Inflammatory macrophage treated with lipopolysaccharide for 4 hours (primary cell): ENCODE results near the gene CITED4.
A peak's percentile ranks its signal among the peaks of the same experiment; 100 is the strongest.

Experiments
- DNase-seq: peaks from one replicate; pipeline ENCODE4 v3.0.0-alpha.2; 2020

Gene CITED4

DNA sequence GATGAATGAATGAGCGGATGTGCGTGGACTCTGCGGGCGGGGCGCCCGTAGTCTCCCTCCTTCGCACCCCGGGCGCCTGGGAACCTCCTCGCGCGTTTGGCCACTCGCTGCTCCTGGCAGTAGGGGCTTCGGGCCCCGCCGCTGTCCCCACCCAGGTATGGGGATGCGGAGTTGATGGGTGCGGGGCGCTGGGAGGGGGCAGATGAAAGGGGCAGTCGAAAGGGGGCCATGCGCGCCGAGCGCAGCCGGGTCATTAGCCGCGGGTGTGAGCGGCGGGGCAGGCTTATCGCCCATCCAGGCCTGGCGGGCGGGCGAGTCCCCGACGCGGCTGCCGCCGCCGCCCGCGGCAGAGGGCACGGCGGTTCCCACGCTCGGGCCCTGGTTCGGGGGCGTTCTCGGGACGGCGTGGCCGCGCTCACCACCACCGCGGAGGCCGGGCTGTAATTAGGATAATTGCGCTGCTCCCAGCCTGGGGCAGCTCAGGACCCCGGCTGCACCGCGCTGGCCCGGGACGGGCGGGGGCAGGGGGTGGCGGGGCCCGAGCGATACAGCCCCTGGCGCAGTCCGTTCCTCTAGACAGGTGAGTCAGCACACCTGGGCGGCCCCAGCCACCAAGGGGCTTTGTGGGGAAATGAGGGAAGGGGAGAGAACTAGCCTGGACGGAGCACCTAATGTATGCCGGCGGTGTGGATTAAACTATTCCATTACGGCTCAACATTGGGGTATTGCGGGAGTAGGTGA lies 22.1 kb upstream of the CITED4 start:
- DNase-seq: no peak

DNA sequence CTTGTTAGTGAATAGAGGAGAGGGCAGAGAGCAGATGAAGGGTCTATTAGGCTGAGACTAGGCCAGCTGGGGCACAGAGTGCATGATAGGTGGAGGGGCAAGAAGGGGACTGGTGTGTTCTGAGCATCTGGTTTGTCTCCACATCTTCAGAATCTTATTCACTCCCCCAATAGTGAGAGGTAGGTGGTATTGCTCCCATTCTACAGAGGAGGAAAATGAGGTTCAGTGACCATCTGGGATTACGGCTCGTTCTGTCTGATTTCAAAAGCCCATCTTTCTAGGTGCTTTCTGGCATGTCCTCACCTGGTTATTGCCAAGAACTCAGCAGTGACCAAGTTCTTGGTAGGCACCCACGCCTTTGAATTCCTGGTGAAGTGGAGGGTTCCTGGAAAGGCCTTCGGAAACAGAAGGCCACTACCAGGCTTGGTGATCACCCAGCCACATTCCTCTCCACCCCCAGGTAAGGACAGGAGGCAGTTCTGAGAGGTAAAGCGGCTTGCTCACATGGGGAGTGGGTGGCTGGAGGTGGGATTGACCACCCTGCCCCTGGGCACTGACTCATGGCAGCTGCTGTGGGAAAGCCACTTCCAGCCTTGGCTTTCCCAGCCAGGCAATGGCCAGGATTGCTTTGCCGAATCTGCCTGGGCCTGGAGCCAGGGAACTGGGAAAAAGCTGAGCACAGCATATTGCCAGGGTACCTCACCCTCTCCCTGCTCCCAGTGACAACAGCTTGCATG lies 18.8 kb upstream of the CITED4 start:
- DNase-seq: no peak

GRCh38 chr1:40879482-40880175 lies 17.5 kb upstream of the CITED4 start:
- no peak for DNase-seq

DNA sequence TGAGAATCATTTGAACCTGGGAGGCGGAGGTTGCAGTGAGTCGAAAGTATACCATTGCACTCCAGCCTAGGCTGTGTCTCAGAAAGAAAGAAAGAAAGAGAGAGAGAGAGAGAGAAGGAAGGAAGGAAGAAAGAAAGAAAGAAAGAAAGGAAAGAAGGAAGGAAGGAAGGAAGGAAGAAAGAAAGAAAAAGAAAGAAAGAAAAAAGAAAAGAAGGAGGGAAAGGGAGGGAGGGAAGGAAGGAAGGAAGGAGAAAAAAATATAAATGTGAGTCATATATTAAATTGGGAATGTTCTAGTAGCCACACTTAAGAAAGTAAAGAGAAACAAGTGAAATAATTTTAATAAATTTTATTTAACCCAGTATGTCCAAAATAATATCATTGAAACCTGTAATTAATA lies 16.7 kb upstream of the CITED4 start:
- DNase-seq: no peak

DNA sequence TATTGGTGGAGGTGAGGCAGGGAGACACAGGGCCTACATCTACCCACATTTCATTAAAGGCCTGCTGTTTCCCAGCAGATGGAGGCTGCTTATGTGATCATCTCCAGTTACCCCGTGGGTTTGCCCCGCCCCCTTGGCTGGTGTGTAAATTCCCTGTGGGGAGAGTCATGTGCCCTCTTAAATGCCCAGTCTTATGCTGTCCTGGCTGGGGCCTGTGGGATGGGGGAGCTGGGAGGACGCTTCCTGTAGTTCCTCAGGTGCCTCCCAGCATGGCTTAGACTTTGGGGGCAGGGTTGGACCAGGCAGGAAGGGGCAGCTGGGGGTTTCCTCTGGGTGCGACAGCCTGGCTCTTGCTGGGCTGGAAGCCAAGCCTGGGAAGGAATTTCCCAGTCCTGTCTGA lies 15.5 kb upstream of the CITED4 start:
- DNase-seq: peak; percentile 90

DNA sequence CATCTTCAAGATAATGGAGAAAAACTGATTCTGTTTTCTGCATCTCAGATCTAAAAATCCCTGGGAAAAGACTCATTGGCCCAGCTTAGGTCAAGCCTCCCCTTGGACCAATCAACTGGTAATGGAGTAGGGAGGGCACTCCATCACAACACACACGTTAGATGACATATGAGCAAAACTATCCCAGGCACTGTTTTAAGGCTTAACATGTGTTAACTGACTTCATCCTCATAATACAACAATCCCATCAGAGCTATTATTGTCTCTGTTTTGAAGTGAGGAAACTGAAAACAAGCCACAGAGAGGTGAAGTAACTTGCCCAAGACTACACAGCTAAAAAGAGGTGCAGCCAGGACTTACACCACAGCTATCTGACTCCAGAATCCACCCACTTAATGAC lies 14.7 kb upstream of the CITED4 start:
- peak; percentile 40 for DNase-seq

DNA sequence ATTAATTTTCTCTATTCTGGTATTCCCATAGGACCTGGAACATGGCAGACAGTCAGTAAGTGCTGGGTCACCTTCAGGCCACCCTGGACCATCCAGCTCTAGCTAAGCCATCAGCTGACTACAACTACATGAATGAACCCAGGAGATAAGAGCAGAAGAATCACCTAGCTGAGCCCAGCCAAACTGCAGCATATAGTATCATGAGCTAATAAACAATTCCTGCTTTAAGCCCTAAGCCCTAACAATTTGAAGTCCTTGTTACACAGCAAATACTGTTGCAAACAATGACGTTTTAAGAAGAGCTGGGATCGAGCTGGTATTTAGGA lies 14.2 kb upstream of the CITED4 start:
- no peak for DNase-seq

- no peak for DNase-seq
These were observed 11.8 kb upstream of the CITED4 start for GRCh38 chr1:40873863-40874472.

DNA sequence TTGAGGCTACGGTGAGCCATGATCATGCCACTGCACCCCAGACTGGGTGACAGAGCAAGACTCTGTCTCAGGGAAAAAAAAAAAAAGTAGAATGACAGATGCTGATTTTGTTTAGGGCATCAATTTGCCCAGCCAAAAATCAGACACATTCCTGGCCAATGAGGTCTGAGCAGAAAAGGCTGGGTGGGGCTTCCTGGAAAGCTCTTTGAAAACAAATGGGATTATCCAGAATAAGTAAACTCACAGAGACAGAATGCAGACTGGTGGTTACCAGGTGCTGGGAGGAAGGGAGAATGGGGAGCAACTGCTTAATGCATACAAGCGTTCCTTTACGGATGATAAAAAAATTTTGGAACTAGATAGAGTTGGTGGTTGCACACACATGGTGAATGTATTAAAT lies 10.1 kb upstream of the CITED4 start:
- DNase-seq: no peak

DNA sequence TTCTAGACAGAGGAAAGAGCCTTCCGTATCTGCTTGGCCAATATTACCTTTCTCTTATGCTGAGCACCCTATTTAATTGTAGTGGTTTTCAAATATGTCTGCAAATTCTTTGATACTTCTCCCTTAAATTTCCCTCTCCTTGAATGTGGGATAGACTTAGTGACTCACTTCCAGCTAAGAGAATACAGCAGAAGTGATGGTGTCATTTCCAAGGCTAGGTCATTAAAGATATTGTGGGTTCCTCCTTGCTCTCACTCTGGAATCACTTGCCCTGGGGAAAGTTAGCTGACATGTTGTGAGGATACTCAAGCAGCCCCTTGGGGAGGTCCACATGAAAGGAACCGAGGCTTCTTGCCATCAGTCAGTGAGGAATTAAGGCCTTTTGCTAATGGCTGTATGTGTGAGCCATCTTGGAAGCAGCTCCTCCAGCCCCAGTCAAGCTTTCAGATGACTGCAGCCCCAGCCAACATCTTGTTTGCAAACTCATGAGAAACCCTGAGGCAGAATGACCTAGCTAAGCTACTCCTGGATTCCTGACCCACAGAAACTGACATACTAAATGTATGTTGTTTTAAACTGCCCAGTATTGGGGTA lies 8.1 kb upstream of the CITED4 start:
- DNase-seq: peak; percentile 57

- DNase-seq: peak; percentile 58
These were observed 6.0 kb upstream of the CITED4 start for GRCh38 chr1:40868051-40868723.

DNA sequence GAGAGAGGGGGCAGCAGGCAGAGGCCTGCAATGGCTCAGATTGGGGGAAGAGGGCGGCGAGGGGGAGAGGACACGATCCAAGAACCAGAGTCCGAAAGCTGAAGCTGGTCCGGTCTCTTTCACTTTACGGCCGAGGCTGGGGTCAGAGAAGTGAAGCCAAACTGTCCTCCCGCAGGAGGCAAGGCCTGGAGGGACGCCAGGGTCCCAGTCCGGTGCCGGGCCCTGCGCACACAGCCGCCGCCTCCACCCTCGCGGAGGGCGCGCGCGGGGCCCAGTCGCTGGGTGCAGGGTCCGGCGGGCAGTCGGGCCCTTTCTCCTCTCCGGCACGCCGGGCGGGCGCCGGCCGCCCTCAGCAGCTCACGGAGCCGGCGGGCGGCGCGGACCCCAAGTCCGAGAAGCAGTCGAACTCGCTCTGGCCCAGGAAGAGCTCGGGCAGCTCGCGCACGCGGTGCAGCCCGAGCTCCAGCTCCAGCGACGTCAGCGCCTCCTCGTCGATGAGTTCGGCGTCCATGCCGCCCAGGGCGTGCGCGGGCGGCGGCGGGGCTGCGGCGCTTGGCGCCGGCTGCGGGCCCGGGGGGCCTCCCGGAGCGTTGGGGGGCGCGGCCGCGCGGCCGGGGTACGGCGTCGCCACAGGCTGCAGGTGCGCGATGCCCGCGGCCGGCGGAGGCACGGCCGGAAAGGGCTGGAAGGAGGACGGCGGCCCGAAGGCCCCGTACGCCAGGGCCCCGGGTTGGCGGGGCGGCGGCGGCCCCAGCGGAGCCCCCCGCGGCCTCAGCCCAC lies 749 bp downstream of the CITED4 start:
- peak; percentile 45 for DNase-seq

- peak; percentile 69 for DNase-seq
These were observed 1.4 kb downstream of the CITED4 start for GRCh38 chr1:40860706-40861223.

DNA sequence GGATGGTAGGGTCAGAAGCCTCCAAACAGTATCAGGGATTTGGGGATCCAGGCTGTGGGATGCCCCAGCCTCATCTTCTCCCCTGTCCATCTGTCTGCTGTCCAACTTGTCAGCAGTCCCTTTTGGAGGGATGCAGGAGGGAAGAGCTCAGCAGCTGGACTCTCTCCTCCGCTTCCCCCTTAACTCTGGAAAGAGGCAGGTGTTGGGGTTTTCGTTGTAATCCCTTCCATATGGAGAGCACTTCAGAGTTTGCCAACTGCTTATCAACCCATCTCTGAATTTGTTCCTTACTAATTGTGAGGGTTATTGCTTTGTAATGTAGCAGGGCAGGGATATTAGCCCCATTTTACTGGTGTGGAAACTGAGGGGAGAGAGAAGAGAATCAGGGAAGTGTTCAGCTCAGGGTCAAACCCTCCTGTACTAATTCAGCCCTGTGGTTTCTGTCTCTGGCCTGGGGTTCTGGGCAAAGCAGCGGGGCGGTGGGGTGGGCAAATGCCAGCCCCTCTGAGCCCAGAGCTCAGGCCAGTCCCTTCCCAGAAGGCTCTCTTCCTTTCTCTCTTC lies 3.2 kb downstream of the CITED4 start:
- DNase-seq: no peak

- no peak for DNase-seq
These were observed 4.4 kb downstream of the CITED4 start for GRCh38 chr1:40857737-40858136.

DNA sequence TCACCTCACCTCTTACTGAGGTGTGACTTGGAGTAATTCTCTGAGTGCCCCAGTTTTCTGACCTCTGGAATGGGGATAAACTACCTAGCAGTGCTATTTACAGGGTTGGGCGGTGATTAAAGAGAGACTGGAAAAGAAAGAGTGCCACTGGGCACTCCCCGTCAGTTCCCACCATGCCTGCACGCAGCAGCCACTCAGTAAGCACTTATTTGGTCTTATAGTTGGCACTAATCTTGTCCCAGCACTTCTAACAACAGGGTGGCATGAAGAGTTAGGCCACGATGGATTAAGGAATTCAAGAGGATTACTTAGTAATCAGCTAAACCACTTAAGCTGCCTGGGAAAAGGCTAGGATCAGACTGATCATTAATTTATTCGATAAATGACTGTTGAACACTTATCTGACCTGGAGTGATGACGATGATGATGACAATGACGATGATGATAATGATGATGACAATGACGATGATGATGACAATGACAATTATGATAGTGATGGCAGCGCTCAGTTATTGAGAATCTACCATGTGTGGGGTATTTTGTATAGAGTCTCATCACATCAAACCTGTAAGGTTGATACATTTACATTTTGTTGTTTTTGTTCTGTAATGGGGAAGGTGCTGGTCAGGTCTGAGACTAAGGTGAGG lies 5.4 kb downstream of the CITED4 start:
- no peak for DNase-seq

DNA sequence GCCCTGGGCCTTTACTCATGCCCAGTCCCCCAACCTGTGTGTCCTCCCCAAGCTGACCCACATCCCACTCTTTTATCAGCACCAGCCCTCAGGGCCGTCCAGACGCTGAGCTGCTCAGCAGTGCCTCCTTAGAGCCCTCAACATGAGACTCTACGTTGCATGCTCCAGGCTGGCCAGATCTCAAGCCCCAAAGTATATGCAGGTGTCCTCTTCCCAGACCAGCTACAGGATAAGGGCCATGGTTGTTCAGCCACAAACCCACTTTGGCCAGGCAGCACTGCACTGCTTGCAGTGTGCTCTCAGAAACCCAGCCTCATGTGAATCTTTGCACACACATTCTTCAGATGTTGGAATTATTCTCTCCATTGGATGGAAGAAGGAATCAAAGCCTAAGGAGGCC lies 6.0 kb downstream of the CITED4 start:
- DNase-seq: no peak

- DNase-seq: no peak
These were observed 6.7 kb downstream of the CITED4 start for GRCh38 chr1:40855513-40855912.

GRCh38 chr1:40853885-40854170 lies 8.3 kb downstream of the CITED4 start:
- no peak for DNase-seq

GRCh38 chr1:40853113-40853884 lies 8.9 kb downstream of the CITED4 start:
- no peak for DNase-seq
